Cardiac muscle cell (in vitro differentiated cells and primary cell): Measurements from ENCODE around the gene STAB2. TPM values are rescaled to one million over a fixed set of nuclear protein-coding genes. Genes with fewer than 3 reads are reported as not detected.
A peak's percentile ranks its signal among the peaks of the same experiment; 100 is the strongest.

ENCODE experiments used
- DNase-seq, 2 donors: peaks; one replicate each; pipeline versions ENCODE4 v3.0.0 to v3.0.0-alpha.2; 2010 to 2017; ENCODE audit warnings: low read depth in 1 of 2, low spot score in 1 of 2
- H3K27ac ChIP-seq: fragments of 200-600 bp; sonication (generic); 2 replicates; pipeline ENCODE4 v1.5.1; 2016
- H3K27me3 ChIP-seq: fragments of 200-600 bp; sonication (generic); 2 replicates; pipeline ENCODE4 v1.6.0; 2016; ENCODE audit warnings: control low read depth
- H3K36me3 ChIP-seq: fragments of 200-600 bp; sonication (generic); 2 replicates; pipeline ENCODE4 v1.5.1; 2016; ENCODE audit warnings: control low read depth
- H3K4me1 ChIP-seq: fragments of 200-600 bp; sonication (generic); 2 replicates; pipeline ENCODE4 v1.8.1; 2017; ENCODE audit warnings: low read depth, mild to moderate bottlenecking, mixed run types
- H3K4me3 ChIP-seq: fragments of 200-600 bp; sonication (generic); 2 replicates; pipeline ENCODE4 v1.5.1; 2016; ENCODE audit warnings: mild to moderate bottlenecking
- H3K9me3 ChIP-seq: fragments of 200-600 bp; sonication (generic); 2 replicates; pipeline ENCODE4 v1.5.1; 2017; ENCODE audit warnings: low read depth, mild to moderate bottlenecking, control low read depth
- polyA plus RNA-seq: library from polyadenylated mRNA; unstranded; fragments of >200 nt; fragmentation: Nextera tagmentation; extraction: Ambion mirVana; gene quantifications from 2 replicates; pipeline ENCODE4 v1.2.1, GENCODE V29; 2016
- total RNA-seq: library from RNA; depleted of rRNA; stranded (reverse); fragments of >200 nt; gene quantifications from 2 replicates; pipeline ENCODE4 v1.2.3, GENCODE V29; 2016
- TF ChIP-seq, protein P1 (sequence below): IDR thresholded peaks from 2 replicates; pipeline ENCODE4 v1.5.1; 2012; ENCODE audit warnings: low read depth, mild to moderate bottlenecking, low read length

The STAB2 gene
- total and polyA plus RNA-seq, 2 experiments from 2014 or later = 0.03 TPM; not detected in 1

DNA sequence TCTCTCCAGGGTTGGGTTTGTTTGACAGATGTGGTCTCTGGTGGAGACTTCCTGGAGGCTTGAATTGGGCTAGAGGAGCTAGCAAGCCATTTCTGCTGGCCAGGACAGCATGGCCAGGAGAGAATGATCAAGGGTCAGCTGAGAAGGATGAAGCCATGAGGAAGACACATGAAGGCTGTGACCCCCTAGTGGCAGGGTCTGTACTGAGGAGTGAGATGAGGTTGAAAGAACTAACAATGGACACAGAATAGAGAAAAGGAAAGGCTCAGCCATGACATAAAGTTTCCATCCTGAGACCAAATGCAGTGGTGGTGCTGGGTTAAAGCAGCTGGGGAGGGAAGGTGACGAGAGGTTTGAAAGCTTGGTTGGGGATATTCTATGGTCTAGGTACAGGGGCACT is 164.1 kb downstream of the STAB2 start:
- H3K36me3 ChIP-seq = no peaks in the 10 kb centered on the region
- no peak overlapping the region for H3K4me3 ChIP-seq
- no peak overlapping the region for H3K27ac ChIP-seq
- no peaks in the 10 kb centered on the region for H3K27me3 ChIP-seq
- DNase-seq = no peak
- no peaks in the 10 kb centered on the region for H3K4me1 ChIP-seq
- H3K9me3 ChIP-seq = no peaks in the 10 kb centered on the region
- TF ChIP-seq, protein P1, sequence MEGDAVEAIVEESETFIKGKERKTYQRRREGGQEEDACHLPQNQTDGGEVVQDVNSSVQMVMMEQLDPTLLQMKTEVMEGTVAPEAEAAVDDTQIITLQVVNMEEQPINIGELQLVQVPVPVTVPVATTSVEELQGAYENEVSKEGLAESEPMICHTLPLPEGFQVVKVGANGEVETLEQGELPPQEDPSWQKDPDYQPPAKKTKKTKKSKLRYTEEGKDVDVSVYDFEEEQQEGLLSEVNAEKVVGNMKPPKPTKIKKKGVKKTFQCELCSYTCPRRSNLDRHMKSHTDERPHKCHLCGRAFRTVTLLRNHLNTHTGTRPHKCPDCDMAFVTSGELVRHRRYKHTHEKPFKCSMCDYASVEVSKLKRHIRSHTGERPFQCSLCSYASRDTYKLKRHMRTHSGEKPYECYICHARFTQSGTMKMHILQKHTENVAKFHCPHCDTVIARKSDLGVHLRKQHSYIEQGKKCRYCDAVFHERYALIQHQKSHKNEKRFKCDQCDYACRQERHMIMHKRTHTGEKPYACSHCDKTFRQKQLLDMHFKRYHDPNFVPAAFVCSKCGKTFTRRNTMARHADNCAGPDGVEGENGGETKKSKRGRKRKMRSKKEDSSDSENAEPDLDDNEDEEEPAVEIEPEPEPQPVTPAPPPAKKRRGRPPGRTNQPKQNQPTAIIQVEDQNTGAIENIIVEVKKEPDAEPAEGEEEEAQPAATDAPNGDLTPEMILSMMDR = no peak

DNA sequence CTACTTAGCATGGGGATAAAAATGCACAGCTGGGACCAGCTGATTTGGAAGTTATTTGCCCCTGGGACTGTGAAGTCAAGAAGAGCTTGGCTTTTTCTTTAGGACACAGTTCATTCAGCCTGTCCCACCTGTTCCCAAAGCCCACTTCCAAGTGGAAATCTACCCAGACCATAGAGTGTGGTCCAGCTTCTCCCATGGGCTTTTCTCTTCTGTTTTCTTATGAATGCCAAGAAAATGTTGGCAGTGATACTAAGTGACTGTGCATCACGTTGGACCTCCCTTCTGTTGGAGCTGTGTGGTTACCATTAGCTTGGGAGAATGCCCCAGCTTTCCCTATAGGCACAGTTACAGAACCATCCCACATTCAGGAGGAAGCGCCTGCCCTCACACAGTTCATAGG is 164.5 kb downstream of the STAB2 start:
- peak in 1 of 2 donors; percentile 44 for DNase-seq
- Histone ChIP-seq H3K36me3 (no peaks in the 10 kb centered on the region), H3K4me3 (no peak overlapping the region), H3K4me1 (no peaks in the 10 kb centered on the region), H3K9me3 (no peaks in the 10 kb centered on the region), H3K27me3 (no peaks in the 10 kb centered on the region), H3K27ac (no peak overlapping the region)
- TF ChIP-seq, protein P1 = no peak

DNA sequence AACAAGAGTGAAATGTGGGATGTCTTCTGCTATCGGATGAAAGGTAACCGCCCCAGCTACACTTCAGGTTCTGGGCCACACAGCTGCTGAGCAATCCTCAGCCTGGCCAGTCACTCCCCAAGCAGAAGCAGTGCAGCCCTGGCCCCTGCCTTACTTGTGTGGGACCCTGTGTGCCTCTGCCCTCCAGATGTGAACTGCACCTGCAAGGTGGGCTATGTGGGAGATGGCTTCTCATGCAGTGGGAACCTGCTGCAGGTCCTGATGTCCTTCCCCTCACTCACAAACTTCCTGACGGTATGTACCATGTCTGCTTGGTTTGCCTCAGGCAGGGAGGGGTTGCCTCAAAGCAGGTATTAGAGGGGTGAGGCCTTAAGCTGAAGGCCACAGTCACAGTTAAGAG is 168.4 kb downstream of the STAB2 start:
- Histone ChIP-seq H3K4me1 (no peaks in the 10 kb centered on the region), H3K9me3 (no peaks in the 10 kb centered on the region), H3K27me3 (no peaks in the 10 kb centered on the region), H3K4me3 (no peak overlapping the region), H3K27ac (no peak overlapping the region), H3K36me3 (no peaks in the 10 kb centered on the region)
- TF ChIP-seq, protein P1 = no peak
- DNase-seq = no peak

DNA sequence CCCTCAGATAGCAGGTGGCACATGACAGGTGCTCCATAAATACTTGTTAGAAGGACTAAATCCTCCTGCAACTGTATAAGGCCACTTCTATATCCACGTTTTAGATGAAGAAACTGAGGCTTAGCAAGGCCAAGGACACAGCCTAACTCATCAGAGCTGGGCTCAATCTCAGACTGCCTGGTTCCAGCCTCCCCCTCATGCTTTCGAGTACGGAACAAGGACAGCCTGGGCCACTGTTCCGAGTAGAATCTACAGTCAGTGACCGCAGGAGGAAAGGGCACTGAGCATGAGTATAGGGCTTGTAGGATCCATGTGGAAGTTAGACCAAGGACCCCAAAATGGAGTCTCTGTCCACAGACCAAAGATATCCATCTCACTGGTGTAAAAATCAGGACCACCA is 169.4 kb downstream of the STAB2 start:
- H3K4me1 ChIP-seq = no peaks in the 10 kb centered on the region
- no peak for DNase-seq
- H3K36me3 ChIP-seq = no peaks in the 10 kb centered on the region
- H3K27ac ChIP-seq = no peak overlapping the region
- no peaks in the 10 kb centered on the region for H3K27me3 ChIP-seq
- H3K9me3 ChIP-seq = no peaks in the 10 kb centered on the region
- TF ChIP-seq, protein P1 = no peak
- no peak overlapping the region for H3K4me3 ChIP-seq

DNA sequence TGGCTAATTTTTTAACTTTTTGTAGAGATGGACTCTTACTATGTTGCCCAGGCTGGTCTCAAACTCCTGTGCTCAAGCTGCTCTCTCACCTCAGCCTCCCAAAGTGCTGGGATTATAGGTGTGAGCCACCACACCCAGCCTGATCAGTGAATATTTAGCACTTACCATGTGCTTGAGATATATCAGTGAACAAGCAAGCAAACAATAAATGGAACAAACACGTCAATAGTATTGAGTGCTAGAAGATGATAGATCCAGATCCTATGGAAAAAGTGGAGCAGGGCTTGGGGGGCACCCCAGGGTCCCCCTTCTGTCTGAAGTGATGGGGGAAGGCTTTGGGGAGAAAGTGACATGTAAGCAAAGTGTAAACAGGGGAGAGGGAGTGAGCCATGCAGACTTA is 170.2 kb downstream of the STAB2 start:
- H3K36me3 ChIP-seq = no peaks in the 10 kb centered on the region
- H3K4me1 ChIP-seq = no peaks in the 10 kb centered on the region
- H3K27me3 ChIP-seq = no peaks in the 10 kb centered on the region
- no peak for DNase-seq
- no peak overlapping the region for H3K27ac ChIP-seq
- H3K4me3 ChIP-seq = no peak overlapping the region
- H3K9me3 ChIP-seq = no peaks in the 10 kb centered on the region
- TF ChIP-seq, protein P1 = no peak
